Stimulated activated memory B cell treated with anti-CD40 and anti-IgM and Interleukin-4, amounts not matched to agents 10 μg/mL and 1 μg/mL and 100 μg/mL, for 72 hours (primary cell): Measurements from ENCODE around the gene AP1S2.
A peak's percentile ranks its signal among the peaks of the same experiment; 100 is the strongest.

ENCODE experiments used
- ATAC-seq: fragments of 150-1000 bp; cut with Tn5 transposase; 2 replicates; pipeline ENCODE4 v1.10.0; 2021
- H3K27ac Mint-ChIP-seq: one replicate; pipeline ENCODE4 v1.8.0; 2022; ENCODE audit warnings: mild to moderate bottlenecking, mixed read lengths
- H3K27me3 Mint-ChIP-seq: one replicate; pipeline ENCODE4 v1.8.0; 2022; ENCODE audit warnings: mixed read lengths
- H3K36me3 Mint-ChIP-seq: one replicate; pipeline ENCODE4 v1.8.0; 2022; ENCODE audit warnings: mixed read lengths
- H3K4me1 Mint-ChIP-seq: one replicate; pipeline ENCODE4 v1.8.0; 2022; ENCODE audit warnings: mixed read lengths
- H3K4me3 Mint-ChIP-seq: one replicate; pipeline ENCODE4 v1.8.0; 2022; ENCODE audit warnings: mild to moderate bottlenecking, moderate library complexity, mixed read lengths
- H3K9me3 Mint-ChIP-seq: one replicate; pipeline ENCODE4 v1.8.0; 2022; ENCODE audit warnings: mixed read lengths

AP1S2 gene

DNA sequence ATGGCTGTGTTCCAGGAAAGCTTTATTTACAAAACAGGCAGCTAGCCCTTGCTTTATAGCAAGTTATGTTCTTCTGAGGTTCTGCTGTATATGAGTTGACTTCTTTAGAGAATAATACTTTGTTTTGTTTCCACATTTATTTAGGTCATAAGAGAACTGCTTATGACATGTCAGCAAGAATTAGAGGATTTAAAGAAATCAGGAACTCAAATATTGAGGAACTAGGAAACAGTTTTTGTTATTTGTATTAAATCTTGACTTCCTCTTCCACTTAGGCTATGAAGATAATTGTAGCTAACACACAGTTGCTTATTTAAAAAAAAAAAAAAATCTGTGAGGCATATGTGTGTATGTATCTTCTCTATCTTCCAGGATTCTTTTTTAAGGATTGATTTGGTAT lies 50.0 kb downstream of the AP1S2 start:
- Mint-ChIP-seq H3K27ac (no peak overlapping the region), H3K9me3 (no peaks in the 10 kb centered on the region), H3K4me1 (no peaks in the 10 kb centered on the region), H3K36me3 (peaks cover 20% of the 10 kb centered on the region), H3K27me3 (no peaks in the 10 kb centered on the region), H3K4me3 (no peak overlapping the region)
- no peak for ATAC-seq

DNA sequence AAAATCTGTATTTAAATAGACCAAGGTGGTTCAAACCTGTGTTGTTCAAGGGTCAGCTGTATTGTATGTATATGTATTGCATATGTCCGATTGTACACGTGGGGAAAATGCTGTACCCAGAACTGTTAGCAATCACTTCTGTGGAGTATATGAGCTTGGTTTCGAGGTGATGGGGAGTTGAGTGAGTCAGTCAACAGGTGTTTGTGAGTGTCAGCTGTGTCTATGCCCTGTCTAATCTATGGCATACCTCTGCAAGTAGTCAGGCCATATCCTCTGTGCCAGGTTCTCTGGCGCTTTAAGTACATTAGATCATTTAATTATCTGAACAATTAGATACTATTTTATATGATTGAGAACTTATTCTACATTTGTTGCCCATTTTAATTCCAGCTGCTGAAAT lies 56.9 kb downstream of the AP1S2 start:
- no peak overlapping the region for H3K27ac Mint-ChIP-seq
- H3K4me1 Mint-ChIP-seq, result peaks cover 22% of the 10 kb centered on the region
- no peak overlapping the region for H3K4me3 Mint-ChIP-seq
- peaks cover 10% of the 10 kb centered on the region for H3K36me3 Mint-ChIP-seq
- ATAC-seq, result no peak
- H3K9me3 Mint-ChIP-seq, result no peaks in the 10 kb centered on the region
- no peaks in the 10 kb centered on the region for H3K27me3 Mint-ChIP-seq

DNA sequence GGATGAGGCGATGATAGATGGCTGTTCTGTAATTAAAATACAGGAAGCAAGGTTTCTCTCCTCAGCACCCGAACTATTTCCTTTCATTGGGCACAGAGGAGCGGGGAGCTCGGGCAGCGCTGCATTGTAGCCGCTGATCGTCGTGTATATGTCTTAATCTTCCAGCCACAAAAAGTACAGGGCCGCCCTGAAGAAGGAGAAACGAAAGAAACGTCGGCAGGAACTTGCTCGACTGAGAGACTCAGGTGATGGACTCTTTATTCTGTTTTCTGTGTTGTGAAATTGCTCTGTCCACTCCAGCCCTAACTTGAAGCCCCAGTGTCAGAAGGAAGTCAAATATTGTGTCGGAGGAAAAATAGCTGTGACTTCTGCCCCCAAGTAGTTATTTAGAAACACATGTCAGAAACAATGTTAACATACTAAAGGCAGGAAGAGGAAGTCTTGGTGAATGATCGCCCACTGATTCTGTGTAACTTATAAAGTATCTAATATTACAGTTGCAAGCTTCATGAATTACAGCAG lies 63.8 kb downstream of the AP1S2 start:
- ATAC-seq, result peak; percentile 52
- H3K9me3 Mint-ChIP-seq, result no peaks in the 10 kb centered on the region
- no peaks in the 10 kb centered on the region for H3K27me3 Mint-ChIP-seq
- peaks cover 7% of the 10 kb centered on the region for H3K36me3 Mint-ChIP-seq
- H3K4me3 Mint-ChIP-seq, result no peak overlapping the region
- no peak overlapping the region for H3K27ac Mint-ChIP-seq
- H3K4me1 Mint-ChIP-seq, result peaks cover 11% of the 10 kb centered on the region

DNA sequence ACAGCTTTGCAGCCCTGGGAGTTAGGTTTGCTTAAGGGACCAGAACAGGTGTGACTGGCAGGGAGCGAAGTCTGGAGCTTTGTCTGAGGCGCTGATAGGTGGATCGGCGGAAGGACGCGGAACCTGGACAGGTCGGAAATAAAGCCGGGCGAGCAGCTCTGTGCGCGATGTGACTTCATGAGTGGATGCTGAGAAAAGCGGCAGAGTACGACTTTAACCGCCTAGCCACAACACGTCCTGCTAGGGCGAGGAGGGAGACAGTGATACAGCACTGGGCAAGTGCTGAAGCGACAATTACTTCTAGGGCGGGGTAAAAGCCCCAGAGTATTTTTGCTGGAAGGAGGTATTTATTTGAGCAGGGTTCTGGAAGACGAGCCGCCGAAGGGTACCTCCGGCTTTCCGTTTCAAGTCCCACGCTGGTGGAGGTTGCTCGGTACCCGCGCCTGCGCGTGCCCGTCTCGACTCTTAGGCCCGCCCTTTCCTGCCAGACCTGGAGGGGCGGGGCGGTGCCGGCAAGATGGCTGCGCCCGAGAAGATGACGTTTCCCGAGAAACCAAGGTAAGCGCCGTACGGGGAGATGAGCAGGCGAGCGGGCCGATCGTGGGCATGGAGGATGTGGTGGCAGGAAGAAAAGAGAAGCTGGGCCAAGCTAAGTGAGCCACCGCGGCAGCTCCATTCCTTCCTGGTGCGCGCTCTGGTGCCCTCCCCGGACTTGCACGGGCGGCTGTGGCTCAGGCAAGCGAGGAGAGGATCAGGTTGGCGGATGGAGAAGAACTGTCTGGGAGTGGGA lies 64.4 kb downstream of the AP1S2 start, which contains the start of gene ZRSR2:
Gene ZRSR2, plus strand, starts transcription at position 506 of the 790 bp plus-strand sequence. Its CDS starts 12 bp downstream, at position 518.
- ATAC-seq, result peak; percentile 97
- peaks cover 4% of the 10 kb centered on the region for H3K36me3 Mint-ChIP-seq
- H3K4me1 Mint-ChIP-seq, result peaks cover 9% of the 10 kb centered on the region
- H3K9me3 Mint-ChIP-seq, result no peaks in the 10 kb centered on the region
- no peak within 1 kb of the TSS for H3K4me3 Mint-ChIP-seq
- no peak within 1 kb of the TSS for H3K27ac Mint-ChIP-seq
- H3K27me3 Mint-ChIP-seq, result no peaks in the 10 kb centered on the region

DNA sequence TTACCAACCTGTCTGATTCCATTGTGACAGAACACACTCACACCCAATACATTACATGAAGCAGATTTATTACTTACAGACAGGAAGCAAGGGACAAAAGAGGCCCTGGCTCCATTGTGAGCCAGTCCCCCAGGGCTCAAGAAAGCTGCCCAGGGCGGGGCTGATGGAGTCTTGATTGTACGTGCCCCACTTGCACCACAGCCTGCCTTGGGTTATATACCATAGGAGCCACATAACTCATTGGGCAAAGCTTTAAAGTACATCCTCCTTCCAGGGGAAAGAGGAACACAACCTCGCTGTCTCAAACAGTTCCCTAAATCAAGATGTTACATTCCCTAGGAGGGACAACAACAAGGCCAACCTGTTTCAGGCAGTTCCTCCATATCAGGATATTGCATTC lies 67.7 kb downstream of the AP1S2 start:
- Mint-ChIP-seq H3K27ac (no peak overlapping the region), H3K4me1 (peaks cover 5% of the 10 kb centered on the region), H3K27me3 (no peaks in the 10 kb centered on the region), H3K4me3 (no peak overlapping the region), H3K9me3 (no peaks in the 10 kb centered on the region), H3K36me3 (peaks cover 6% of the 10 kb centered on the region)
- ATAC-seq, result no peak

DNA sequence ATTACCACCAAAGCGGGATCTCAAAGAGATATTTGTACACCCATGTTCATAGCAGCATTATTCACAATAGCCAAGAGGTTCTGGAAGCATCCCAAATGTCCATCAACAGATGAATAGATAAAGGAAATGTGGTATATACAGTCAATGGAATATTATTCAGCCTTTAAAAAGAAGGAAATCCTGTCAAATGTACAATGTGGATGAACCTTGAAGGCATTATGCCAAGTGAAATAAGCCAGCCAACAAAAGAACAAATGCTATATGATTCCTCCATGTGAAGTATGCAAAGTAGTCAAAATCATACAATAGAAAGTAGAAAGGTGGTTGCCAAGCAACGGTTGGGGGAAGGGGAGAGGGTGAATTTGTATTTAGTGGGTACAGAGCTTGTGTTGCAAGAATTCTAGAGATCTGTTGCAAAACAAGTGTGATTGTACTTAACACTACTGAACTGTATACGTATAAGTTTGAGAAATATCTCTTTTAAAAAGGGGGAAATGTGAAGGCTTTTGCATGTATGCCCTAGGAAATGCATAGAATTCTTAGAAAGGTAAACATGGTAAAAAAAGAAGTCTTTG lies 69.3 kb downstream of the AP1S2 start:
- Mint-ChIP-seq H3K36me3 (peaks cover 6% of the 10 kb centered on the region), H3K27ac (no peak overlapping the region), H3K4me1 (peaks cover 6% of the 10 kb centered on the region)

DNA sequence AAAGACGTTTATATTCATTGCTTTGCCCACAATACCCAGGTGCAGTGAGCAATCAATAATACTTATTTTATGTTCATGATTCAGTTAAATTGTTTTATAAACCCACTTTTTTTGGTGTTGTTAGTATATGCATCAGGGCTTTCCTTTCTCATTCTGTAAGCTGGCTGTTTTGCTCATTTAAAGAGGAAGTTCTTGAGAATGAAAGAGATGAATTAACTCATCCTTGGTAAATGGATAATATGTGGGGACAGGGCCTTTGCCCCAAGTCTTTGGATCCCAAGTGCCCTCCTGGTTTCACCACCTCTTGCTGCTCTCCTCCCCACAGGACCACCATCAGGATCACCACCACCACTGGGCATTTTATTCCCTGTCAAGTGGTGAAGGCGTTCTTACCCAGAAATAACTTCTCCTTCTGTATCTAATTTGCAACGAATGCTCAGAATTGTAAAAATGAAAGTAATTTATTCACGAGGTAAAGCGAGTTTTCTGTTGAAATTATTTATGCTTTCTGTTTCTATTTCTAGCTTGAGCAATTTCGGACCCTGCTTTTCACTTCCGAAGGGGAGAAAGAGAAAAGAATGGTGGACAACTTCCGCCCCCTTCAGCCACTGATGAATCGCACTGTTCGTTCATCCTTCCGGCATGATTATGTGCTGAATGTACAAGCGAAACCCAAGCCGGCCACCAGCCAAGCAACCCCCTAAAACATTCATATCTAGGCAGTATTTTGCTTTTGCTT lies 72.5 kb downstream of the AP1S2 start:
- peaks cover 6% of the 10 kb centered on the region for H3K4me1 Mint-ChIP-seq

More for the DNA sequence above, 69.3 kb downstream of the AP1S2 start:
- no peak for ATAC-seq
- Mint-ChIP-seq H3K27me3 (no peaks in the 10 kb centered on the region), H3K4me3 (no peak overlapping the region), H3K9me3 (no peaks in the 10 kb centered on the region)

More for the DNA sequence above, 72.5 kb downstream of the AP1S2 start:
- Mint-ChIP-seq H3K9me3 (no peaks in the 10 kb centered on the region), H3K4me3 (peak overlapping the region; percentile 87), H3K36me3 (peaks cover 6% of the 10 kb centered on the region), H3K27me3 (no peaks in the 10 kb centered on the region), H3K27ac (peak overlapping the region; percentile 98)
- ATAC-seq, result peak; percentile 60
